HCT116 (cell line): ENCODE data around the gene IGF2R. TPM values are rescaled to one million over a fixed set of nuclear protein-coding genes. Genes with fewer than 3 reads are reported as not detected.

Experiments used
- ATAC-seq: fragments of 200-7000 bp; cut with Tn5 transposase; 2 replicates; pipeline ENCODE4 v1.9.1; 2020; ENCODE audit warnings: mild to moderate bottlenecking, moderate library complexity
- BruUV-seq: library from RNA; stranded (reverse); fragments of 400-500 nt; replicated peaks from 2 replicates; lab custom pipeline; 2021; lab: Mats Ljungman, UMichigan
- CTCF ChIA-PET: fragments of 300-600 bp; sonication (Branson Sonifier 250); formaldehyde crosslinking; loops from one replicate; lab custom pipeline; 2021; ENCODE audit warnings: antibody characterized with exemption; lab: Charles Lee
- POLR2A ChIA-PET: fragments of 300-600, 350-600 bp; sonication (Branson Sonifier 250); formaldehyde crosslinking; loops from one replicate; lab custom pipeline; 2021; ENCODE audit warnings: antibody characterized with exemption; lab: Charles Lee
- RAD21 ChIA-PET, 2 experiments: fragments of 300-600 bp; sonication (Branson Sonifier 250); formaldehyde crosslinking; loops; one replicate each; lab custom pipeline; 2023; ENCODE audit warnings: low total read pairs in 2 of 2; ENCODE audit not compliant: uncharacterized antibody in 2 of 2, unreplicated experiment in 2 of 2, low non-redundant PET in 1 of 2; lab: Charles Lee
- DNase-seq: peaks from one replicate; pipeline ENCODE4 v3.0.0-alpha.2; 2010; ENCODE audit warnings: low read depth, low spot score
- H2AFZ ChIP-seq: fragments of 200-600 bp; shearing (Covaris generic), sonication (generic); 2 replicates; pipeline ENCODE4 v1.6.1; 2017; ENCODE audit warnings: low read depth, mixed run types, mixed read lengths, antibody characterized with exemption, low read length; ENCODE audit not compliant: poor library complexity, severe bottlenecking
- H3K27ac ChIP-seq: 2 replicates; pipeline ENCODE4 v1.5.1; 2012; ENCODE audit warnings: low read depth, low read length
- H3K27me3 ChIP-seq: fragments of 200-600 bp; sonication (generic); 2 replicates; pipeline ENCODE4 v1.6.1; 2016; ENCODE audit warnings: mixed run types, low read length, mixed read lengths; ENCODE audit not compliant: insufficient read depth
- H3K36me3 ChIP-seq, 2 experiments: fragments of 200-500 bp in 1 of 2; fragments of 200-600 bp in 1 of 2; sonication (Bioruptor generic) in 1 of 2; sonication (generic) in 1 of 2; 2 replicates each; pipeline versions ENCODE4 v1.5.1 to v1.6.1; 2014 to 2016; ENCODE audit warnings: low read length in 2 of 2, inconsistent platforms in 1 of 2, mixed read lengths in 1 of 2, mixed run types in 1 of 2; ENCODE audit not compliant: insufficient read depth in 2 of 2, control insufficient read depth in 1 of 2
- H3K4me1 ChIP-seq, 2 experiments: fragments of 200-600 bp in 1 of 2; sonication (generic) in 1 of 2; 2 replicates each; pipeline versions ENCODE4 v1.5.1 to v1.6.1; 2012 to 2017; ENCODE audit warnings: low read length in 2 of 2, inconsistent platforms in 1 of 2, mild to moderate bottlenecking in 1 of 2, mixed read lengths in 1 of 2, mixed run types in 1 of 2, moderate library complexity in 1 of 2; ENCODE audit not compliant: insufficient read depth in 2 of 2, control insufficient read depth in 1 of 2
- H3K4me2 ChIP-seq: fragments of 200-600 bp; sonication (generic); 2 replicates; pipeline ENCODE4 v1.6.1; 2017; ENCODE audit warnings: mixed run types, low read length, mixed read lengths
- H3K4me3 ChIP-seq, 2 experiments: fragments of 200-600 bp in 1 of 2; sonication (generic) in 1 of 2; replicated peaks in 1 of 2; 2 replicates each; pipeline ENCODE4 v1.5.1; 2011 to 2016; ENCODE audit warnings: low read length in 2 of 2, control low read depth in 1 of 2, low read depth in 1 of 2, mild to moderate bottlenecking in 1 of 2, mixed read lengths in 1 of 2, mixed run types in 1 of 2
- H3K79me2 ChIP-seq: fragments of 200-600 bp; sonication (generic); 2 replicates; pipeline ENCODE4 v1.6.1; 2017; ENCODE audit warnings: mild to moderate bottlenecking, mixed run types, low read length, moderate library complexity, mixed read lengths; ENCODE audit not compliant: insufficient read depth
- H3K9ac ChIP-seq: fragments of 200-600 bp; sonication (generic); 2 replicates; pipeline ENCODE4 v1.6.1; 2016; ENCODE audit warnings: low read length, mixed read lengths
- H3K9me2 ChIP-seq: fragments of 200-600 bp; sonication (generic), shearing (Covaris generic); 2 replicates; pipeline ENCODE4 v1.6.1; 2017; ENCODE audit warnings: mixed run types, mild to moderate bottlenecking, moderate library complexity; ENCODE audit not compliant: insufficient read depth
- H3K9me3 ChIP-seq, 2 experiments: fragments of 200-500 bp in 1 of 2; fragments of 200-600 bp in 1 of 2; sonication (Bioruptor generic) in 1 of 2; sonication (generic) in 1 of 2; 2 replicates each; pipeline ENCODE4 v1.6.1; 2014 to 2017; ENCODE audit warnings: low read length in 2 of 2, mixed read lengths in 2 of 2, inconsistent platforms in 1 of 2, low read depth in 1 of 2, mild to moderate bottlenecking in 1 of 2, mixed run types in 1 of 2, moderate library complexity in 1 of 2; ENCODE audit not compliant: control insufficient read depth in 1 of 2, insufficient read depth in 1 of 2
- H4K20me1 ChIP-seq: fragments of 200-600 bp; sonication (generic), shearing (Covaris generic); 2 replicates; pipeline ENCODE4 v1.6.1; 2017; ENCODE audit warnings: mixed run types, mild to moderate bottlenecking, moderate library complexity; ENCODE audit not compliant: insufficient read depth
- CBX3 ChIP-seq: IDR thresholded peaks from 2 replicates; pipeline ENCODE4 v1.6.1; 2012; ENCODE audit warnings: low read depth
- ELF1 ChIP-seq: IDR thresholded peaks from 2 replicates; pipeline ENCODE4 v1.6.1; 2012; ENCODE audit warnings: low read depth, borderline replicate concordance
- SIN3A ChIP-seq: IDR thresholded peaks from 2 replicates; pipeline ENCODE4 v1.6.1; 2012; ENCODE audit warnings: low read depth
- TCF7L2 ChIP-seq: IDR thresholded peaks from 2 replicates; pipeline ENCODE4 v1.7.0; 2011; ENCODE audit warnings: borderline replicate concordance, inconsistent platforms; ENCODE audit not compliant: insufficient read depth, insufficient read length; ENCODE audit errors: extremely low read depth
- YY1 ChIP-seq: IDR thresholded peaks from 2 replicates; pipeline ENCODE4 v1.6.1; 2011; ENCODE audit warnings: low read length, low read depth, moderate library complexity, mild to moderate bottlenecking; ENCODE audit not compliant: insufficient replicate concordance; ENCODE audit errors: extremely low read depth
- intact Hi-C: fragments of 100-400 bp; cut with micrococcal nuclease; formaldehyde crosslinking; loops from 2 replicates; pipeline ENCODE4 v1.10.0; 2022
- total RNA-seq: library from RNA; stranded (reverse); gene quantifications from one replicate; pipeline ENCODE4 v1.2.1, GENCODE V29; 2021; ENCODE audit not compliant: unreplicated experiment
- TF ChIP-seq, protein P1 (sequence below), 3 experiments: fragments of 200-600 bp in 1 of 3; sonication (generic) in 1 of 3; IDR thresholded peaks in 2 of 3; conservative IDR thresholded peaks in 1 of 3; 2 replicates each; pipeline ENCODE4 v1.5.1; 2012 to 2017; ENCODE audit warnings: low read depth in 2 of 3, low read length in 2 of 3, antibody characterized with exemption in 1 of 3, borderline replicate concordance in 1 of 3, control low read depth in 1 of 3, mild to moderate bottlenecking in 1 of 3, mixed read lengths in 1 of 3, mixed run types in 1 of 3, moderate library complexity in 1 of 3; ENCODE audit not compliant: insufficient read depth in 1 of 3

IGF2R gene
- total RNA-seq, 1 experiment from 2014 or later, result 37.0 TPM

DNA sequence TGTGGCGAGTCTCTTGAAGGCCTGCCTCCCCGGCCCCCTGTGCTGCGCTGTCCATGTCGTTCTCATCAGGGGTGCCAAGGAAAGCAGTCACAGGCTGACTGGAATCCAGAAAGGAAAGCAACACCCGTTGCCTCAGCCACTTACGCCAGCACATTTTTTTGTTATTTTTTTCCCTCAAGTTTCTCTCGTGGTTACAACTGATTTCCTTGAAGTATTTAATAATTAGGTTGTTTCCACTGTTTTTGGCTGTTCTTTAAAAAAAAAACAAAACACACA lies 134.9 kb downstream of the IGF2R start:
- BruUV-seq, result no TSS peak

DNA sequence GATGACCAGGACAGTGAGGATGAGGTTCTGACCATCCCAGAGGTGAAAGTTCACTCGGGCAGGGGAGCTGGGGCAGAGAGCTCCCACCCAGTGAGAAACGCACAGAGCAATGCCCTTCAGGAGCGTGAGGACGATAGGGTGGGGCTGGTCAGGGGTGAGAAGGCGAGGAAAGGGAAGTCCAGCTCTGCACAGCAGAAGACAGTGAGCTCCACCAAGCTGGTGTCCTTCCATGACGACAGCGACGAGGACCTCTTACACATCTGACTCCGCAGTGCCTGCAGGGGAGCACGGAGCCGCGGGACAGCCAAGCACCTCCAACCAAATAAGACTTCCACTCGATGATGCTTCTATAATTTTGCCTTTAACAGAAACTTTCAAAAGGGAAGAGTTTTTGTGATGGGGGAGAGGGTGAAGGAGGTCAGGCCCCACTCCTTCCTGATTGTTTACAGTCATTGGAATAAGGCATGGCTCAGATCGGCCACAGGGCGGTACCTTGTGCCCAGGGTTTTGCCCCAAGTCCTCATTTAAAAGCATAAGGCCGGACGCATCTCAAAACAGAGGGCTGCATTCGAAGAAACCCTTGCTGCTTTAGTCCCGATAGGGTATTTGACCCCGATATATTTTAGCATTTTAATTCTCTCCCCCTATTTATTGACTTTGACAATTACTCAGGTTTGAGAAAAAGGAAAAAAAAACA lies 136.1 kb downstream of the IGF2R start:
- DNase-seq, result no peak
- RAD21 ChIA-PET, result no interaction called here

More for the DNA sequence above, 134.9 kb downstream of the IGF2R start:
- RAD21 ChIA-PET, result no interaction called here
- Histone ChIP-seq H3K79me2 (no peaks in the 10 kb centered on the region), H3K4me3 (no peak overlapping the region), H3K4me2 (no peak overlapping the region), H3K9me3 (no peaks in the 10 kb centered on the region), H3K9ac (no peak overlapping the region), H3K27me3 (no peaks in the 10 kb centered on the region), H3K4me1 (no peaks in the 10 kb centered on the region), H3K36me3 (peaks cover 0 to 15% of the 10 kb centered on the region in 2 experiments; a peak in 2 of 4 replicates), H4K20me1 (no peaks in the 10 kb centered on the region), H2AFZ (no peak overlapping the region), H3K27ac (no peak overlapping the region), H3K9me2 (no peaks in the 10 kb centered on the region)
- CTCF ChIA-PET, result interaction anchor here (1.0 kb wide), 1 partner anchor 240 kb away, joined by 6 read pairs; no protein-coding TSS in a partner anchor
- intact Hi-C loops, result loop anchor here (1.0 kb wide), 2 partner anchors 240 to 412 kb away; no protein-coding TSS in a partner anchor
- POLR2A ChIA-PET, result no interaction called here
- DNase-seq (no peak), ATAC-seq (no peak)
- TF ChIP-seq SIN3A (no peak), ELF1 (no peak), TCF7L2 (no peak), YY1 (no peak)

More for the DNA sequence above, 136.1 kb downstream of the IGF2R start:
- ChIA-PET CTCF (no interaction called here), POLR2A (no interaction called here)
- Histone ChIP-seq H3K27me3 (no peaks in the 10 kb centered on the region), H4K20me1 (no peaks in the 10 kb centered on the region), H3K9me2 (no peaks in the 10 kb centered on the region), H2AFZ (no peak overlapping the region), H3K36me3 (peaks cover 0 to 12% of the 10 kb centered on the region in 2 experiments; a peak in 2 of 4 replicates), H3K4me3 (no peak overlapping the region), H3K9me3 (no peaks in the 10 kb centered on the region), H3K4me1 (no peaks in the 10 kb centered on the region)
- intact Hi-C loops, result no loop called here
- no TSS peak for BruUV-seq
- TF ChIP-seq, protein P1, sequence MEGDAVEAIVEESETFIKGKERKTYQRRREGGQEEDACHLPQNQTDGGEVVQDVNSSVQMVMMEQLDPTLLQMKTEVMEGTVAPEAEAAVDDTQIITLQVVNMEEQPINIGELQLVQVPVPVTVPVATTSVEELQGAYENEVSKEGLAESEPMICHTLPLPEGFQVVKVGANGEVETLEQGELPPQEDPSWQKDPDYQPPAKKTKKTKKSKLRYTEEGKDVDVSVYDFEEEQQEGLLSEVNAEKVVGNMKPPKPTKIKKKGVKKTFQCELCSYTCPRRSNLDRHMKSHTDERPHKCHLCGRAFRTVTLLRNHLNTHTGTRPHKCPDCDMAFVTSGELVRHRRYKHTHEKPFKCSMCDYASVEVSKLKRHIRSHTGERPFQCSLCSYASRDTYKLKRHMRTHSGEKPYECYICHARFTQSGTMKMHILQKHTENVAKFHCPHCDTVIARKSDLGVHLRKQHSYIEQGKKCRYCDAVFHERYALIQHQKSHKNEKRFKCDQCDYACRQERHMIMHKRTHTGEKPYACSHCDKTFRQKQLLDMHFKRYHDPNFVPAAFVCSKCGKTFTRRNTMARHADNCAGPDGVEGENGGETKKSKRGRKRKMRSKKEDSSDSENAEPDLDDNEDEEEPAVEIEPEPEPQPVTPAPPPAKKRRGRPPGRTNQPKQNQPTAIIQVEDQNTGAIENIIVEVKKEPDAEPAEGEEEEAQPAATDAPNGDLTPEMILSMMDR (IDR thresholded peaks at IDR 0.05 in 2 of 3, conservative IDR thresholded peaks at IDR 0.05 in 1 of 3; ENCODE audit: borderline replicate concordance in 1 of 3, insufficient read depth in 1 of 3, low read depth in 2 of 3, low read length in 2 of 3), result 0 out of 6 replicates have a peak, but pooled peaks of 1 of the 3 experiments have one; percentile 13
- TF ChIP-seq CBX3, result no peak
- TF ChIP-seq, all 23 proteins: peak for 1
- no peak overlapping the region for H3K4me2 ChIP-seq
- ATAC-seq, result no peak
- no peaks in the 10 kb centered on the region for H3K79me2 ChIP-seq
- no peak overlapping the region for H3K27ac ChIP-seq
- no peak overlapping the region for H3K9ac ChIP-seq
